Activated T-cell treated with anti-CD3 and anti-CD28 coated beads for 4 hours (primary cell): ENCODE measurements around the gene CHM.
"Not testable (repeated sequence)": the region's sequence is repeated elsewhere in the genome, so short reads cannot be mapped to it uniquely, and the experiment has no call there.

ENCODE experiments used
- DNase-seq: peaks from one replicate; pipeline ENCODE4 v3.0.0-alpha.2; 2020

CHM gene, protein sequence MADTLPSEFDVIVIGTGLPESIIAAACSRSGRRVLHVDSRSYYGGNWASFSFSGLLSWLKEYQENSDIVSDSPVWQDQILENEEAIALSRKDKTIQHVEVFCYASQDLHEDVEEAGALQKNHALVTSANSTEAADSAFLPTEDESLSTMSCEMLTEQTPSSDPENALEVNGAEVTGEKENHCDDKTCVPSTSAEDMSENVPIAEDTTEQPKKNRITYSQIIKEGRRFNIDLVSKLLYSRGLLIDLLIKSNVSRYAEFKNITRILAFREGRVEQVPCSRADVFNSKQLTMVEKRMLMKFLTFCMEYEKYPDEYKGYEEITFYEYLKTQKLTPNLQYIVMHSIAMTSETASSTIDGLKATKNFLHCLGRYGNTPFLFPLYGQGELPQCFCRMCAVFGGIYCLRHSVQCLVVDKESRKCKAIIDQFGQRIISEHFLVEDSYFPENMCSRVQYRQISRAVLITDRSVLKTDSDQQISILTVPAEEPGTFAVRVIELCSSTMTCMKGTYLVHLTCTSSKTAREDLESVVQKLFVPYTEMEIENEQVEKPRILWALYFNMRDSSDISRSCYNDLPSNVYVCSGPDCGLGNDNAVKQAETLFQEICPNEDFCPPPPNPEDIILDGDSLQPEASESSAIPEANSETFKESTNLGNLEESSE

DNA sequence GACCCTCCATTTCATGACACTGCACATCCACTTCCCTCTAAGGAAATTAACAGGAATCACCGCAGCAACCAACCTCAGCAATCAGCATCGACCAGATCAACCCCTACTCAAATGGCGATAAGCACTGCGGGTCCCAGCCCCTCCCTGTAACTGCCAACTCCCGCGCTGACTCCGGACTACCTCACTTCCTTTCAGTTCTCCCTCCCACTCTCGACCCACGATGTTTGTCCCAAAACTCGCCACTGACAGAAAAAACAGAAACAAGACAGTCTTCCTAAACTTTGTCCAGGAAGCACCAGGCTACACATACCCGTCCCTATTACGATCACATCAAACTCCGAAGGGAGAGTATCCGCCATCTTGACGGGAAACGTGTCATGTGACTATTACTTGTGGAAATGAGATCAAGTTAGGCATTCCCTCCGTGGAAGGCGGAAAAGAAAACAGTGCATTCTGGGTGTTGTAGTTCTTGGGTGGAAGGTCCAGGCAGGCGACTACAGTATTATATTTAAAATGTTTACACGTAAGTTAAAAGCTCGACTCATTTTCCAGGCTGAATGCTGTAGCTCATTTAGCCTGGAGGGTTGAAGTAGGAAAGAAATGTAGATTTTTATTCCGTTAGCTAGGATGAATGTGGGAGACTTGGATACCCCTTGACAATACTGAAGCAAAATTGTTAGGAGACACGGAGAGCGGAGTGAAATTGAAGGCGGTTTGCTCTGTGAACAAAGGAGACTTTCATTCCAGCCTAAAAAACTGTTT lies at the start of gene CHM:
TSS of gene CHM (minus strand) at position 385 of the 762 bp plus-strand sequence. CDS start at position 359, 26 bp downstream.
- peak; percentile 38 for DNase-seq

DNA sequence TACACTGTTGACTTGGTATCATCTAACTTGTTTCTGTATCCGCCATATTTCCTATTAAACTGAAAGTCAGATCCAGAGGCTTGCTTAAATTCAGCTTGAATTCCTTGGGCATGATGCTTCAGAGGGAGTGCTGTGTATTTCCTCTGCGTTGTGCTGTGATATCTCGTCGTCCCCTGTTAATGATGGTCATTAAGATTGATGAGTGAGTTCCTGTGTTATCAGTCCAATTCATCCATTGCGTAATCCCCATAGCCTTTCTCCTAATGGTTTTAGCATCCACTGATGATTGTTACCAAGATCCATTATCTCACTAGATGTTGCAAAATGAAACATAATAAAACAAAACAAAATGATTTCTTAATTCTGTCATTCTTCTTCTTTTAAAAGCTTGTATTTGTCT lies 31.3 kb upstream of the CHM start:
- DNase-seq: no peak

DNA sequence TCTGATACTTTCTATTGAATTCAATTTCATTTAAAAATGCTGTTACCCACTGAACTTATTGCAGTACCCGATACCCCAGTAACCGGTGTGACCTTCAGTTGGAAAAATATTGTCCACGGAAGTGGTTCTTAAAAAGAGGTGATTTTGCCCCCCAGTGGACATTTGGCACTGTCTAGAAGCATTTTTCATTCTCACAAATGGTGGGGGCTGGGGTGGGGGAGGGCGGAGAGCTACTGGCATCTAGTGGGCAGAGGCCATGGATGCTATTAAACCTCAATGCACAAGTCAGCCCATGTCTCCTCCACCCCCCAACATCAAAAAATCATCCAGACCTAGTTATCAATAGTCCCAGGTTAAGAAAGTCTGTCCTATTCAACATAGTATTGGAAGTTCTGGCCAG lies 19.6 kb upstream of the CHM start:
- no peak for DNase-seq

DNA sequence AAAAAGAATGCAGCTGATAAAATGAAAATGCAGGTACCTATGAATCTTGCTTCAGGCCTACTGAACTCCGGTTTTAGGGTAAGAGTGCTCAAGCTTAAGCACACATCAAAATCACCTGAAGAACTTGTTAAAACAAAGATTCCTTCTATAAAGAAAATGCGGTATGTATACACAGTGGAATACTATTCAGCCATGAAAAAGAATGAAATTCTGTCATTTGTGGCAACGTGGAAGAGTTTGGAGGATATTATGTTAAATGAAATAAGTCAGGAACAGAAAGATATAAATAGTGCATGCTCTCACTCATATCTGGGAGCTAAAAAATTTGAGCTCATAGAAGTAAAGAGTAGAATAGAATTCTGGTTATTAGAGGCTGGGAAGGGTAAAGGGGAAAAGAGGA lies 14.0 kb upstream of the CHM start:
- DNase-seq: no peak

DNA sequence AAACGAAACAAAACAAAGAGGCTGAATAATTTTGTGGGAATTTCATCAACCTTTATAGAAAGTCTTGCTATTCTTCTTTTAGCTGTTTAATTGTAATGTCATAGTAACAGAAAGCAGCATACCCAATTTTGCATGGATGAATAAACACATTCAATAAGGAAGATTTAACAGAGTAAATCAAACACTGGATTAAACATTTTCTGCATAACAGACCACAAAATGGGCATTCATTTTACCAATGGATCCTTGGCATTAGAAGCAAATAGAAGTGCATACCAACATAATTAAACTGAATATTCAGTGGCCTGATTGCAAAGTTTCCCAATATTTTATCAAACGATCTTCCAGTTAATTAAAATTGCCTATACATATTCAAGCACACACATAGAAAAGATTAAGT lies 4.4 kb upstream of the CHM start:
- no peak for DNase-seq

DNA sequence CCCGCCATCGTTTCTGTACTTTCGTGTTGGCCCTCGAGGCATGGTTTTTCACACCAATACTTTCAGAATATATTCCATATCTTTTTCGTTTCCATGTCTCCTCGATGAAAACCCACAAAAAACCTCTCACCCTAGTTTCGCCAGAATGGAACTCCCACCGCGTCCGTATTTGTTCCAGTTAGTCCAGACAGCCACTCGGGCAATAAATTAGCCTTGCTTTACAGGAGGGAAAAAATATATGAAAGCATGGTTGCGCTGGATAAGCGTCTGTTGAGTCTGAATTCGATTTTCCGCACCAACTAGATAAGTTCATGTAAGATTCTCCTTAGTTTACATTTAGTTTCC lies 550 bp upstream of the CHM start:
- no peak for DNase-seq

DNA sequence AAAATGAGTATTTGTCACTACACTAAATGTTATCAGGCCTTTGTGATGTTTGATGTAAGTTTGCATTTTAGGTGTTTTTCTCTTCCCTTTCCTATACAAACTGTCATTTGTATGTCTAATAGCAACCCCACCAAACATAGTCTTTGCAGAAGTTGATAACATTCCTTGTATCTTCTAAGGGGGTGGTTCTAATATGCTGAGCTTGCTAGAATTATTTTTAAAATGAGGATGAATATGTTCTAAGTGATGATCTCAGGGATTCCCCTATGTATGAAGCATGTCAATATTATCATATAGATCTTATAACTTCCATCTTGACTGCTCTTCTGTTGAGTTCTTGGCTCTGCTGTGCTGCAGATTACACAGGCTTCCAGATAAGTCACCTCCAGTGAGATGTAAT lies 3.1 kb downstream of the CHM start:
- no peak for DNase-seq

DNA sequence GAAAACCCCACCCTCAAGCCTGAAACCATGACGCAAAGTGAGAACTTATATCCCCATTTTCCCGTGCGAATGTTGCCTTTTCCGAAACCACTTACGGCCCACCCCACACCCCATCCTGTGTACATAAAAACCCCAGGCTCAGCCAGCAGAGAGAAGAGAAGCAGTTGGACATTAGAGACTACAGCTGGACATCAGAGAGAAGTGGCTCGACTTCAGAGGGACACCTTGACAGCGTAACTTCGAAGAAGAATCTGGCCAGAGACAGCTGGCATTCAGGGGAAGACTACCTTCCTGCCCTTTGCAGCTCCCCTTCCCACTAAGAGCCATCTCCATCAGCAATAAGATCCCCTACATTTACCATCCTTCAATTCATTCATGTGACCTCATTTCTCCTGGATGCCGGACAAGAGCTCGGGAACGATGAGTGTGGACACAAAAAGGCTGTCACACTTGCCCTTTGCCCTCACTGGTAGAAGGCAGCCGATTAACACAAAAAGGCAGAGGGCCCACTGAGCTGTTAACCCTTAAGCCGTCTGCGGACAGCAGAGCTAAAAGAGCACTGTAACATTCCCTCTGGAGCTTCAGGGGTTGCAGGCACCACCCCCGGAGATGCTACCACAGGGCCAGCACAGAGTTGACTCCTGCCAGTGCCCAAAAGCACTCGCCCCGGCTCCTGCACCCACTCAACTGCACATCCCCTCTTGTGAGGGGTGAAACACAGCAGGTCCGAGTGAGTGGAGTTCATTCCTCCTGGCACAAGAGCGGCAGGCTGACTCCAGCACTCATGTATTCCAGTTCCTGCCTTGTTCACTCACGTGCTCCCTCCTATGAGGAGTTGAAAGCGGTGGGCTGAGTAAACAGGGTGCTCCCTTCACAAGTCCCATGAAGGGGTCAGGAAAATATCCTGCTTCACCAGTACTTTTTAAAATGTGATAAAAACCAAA lies 7.5 kb downstream of the CHM start:
- DNase-seq: no peak

DNA sequence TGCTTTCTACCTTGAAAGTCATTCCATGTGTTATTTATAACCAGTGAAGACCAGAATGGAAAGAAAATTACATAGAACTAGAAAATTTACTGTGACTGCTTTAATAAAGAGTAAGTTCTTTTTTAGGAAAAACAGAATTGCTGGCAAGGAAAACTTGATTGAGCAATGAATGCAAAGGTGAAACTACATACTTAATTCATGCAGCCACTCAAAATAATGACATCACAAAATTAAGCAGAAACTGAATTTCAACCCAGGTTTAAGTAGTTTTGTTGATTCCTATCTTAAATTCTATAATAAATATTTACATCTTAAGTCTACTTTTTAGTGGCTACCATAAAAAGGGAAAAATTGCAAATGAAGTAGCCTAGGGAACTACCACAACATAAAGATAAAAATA lies 14.0 kb downstream of the CHM start:
- no peak for DNase-seq

DNA sequence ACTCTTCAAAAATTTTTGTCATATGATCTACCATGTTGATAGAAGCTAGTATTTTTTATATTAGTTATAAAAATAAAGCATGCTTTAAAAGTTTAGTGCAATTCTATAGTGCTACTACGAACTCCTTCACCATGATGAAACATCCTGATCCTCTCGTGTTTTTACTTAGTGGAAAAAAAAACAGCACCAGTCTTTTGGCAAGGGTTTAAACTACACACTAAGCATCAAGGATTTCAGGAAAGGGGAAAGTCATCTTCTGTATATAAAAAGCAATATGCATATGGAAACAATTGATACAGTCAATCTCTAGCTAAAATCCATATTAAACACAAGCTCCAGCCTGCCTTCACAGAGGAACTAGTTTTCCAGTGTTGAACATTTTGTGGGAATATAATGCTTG lies 18.7 kb downstream of the CHM start:
- no peak for DNase-seq

DNA sequence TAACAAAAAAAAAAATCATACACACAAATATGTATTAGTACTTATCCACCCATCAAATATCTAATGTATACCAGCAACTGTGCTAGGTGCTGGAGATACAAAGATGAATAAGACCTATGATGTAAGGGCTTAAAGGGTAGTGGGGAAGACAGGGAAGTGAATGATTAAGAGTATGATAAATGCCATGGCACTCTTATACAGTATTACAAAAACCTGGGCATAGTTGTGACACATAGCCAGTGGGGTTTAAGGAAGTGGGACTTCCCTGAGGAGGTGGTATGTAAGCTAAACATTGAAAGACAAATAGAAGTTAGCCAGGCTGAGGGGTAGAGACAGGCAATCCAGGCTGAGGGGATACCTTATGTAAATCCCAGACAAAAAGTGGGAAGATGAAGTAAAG lies 23.5 kb downstream of the CHM start:
- DNase-seq: no peak

DNA sequence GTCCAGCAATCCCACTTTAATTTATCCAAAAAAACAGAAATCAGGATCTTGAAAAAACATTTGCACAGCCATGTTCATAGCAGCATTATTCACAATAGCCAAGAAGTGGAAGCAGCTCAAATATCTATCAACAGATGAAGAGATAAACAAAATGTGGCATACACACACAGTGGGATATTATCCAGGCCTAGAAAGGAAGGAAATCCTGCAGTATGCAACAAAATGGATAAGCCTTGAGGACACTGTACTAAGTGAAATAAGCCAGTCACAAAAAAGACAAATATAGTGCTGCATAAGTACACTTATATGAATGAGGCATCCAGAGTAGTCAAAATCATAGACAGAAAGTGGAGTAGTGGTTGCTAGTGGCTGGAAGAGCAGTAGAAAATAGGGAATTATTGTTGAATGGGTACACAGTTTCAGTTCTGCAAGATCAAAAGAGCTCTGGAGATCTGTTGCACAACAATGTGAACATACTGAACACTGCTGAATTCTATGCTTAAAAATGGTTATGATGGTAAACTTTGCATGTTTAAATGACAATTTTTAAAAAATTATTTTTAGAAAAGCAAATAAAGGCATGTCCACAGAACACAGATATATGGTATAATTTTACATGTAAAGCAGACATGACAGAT lies 25.6 kb downstream of the CHM start:
- DNase-seq: no peak

DNA sequence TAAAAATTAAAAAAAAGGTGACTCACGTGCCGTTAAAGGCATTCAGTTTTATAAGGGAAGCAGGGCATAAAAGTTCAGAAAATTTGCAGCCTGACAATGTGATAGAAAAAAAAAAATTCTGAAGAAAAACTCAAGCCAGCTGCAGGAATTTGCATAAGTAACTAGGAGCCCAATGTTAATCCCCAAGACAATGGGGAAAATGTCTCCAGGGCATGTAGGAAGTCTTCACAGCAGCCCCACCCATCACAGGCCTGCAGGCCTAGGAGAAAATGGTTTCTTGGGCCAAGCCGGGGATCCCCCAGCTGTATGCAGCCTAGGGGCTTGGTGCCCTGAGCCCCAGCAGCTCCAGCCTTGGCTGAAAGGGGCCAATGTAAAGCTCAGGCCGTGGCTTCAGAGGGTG lies 31.2 kb downstream of the CHM start:
- no peak for DNase-seq

DNA sequence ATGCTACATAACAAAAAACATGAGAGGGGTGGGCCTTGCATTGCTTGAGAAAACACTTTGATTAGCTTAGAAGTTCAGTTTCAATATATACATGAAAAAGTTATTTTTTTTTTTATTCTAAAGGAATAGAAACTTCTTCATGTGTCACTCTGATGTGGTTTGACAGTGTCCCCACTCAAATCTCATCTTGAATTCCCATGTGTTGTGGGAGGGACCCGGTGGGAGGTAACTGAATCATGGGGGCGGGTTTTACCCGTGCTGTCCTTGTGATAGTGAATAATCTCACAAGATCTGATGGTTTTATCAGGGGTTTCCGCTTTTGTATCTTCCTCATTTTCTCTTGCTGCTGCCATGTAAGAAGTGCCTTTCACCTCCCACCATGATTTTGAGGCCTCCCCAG lies 32.4 kb downstream of the CHM start:
- not testable (repeated sequence) for DNase-seq

DNA sequence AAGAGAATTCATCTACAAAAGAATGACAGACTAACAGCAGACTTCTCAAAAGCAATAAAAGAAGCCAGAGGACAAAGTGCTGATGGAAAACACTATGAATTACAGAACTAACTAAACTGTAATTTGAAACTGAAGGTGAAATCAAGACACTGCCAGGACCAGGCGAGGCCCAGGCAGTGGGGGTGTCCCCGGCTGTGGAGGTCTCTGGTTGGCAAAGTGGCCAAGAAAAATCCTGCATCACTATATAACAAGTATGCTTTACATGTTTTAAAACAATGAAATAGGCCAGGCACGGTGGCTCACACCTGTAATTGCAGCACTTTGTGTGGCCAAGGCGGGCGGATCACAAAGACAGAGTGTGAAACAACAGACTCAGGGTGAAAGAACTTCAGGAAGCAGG lies 32.9 kb downstream of the CHM start:
- no peak for DNase-seq

DNA sequence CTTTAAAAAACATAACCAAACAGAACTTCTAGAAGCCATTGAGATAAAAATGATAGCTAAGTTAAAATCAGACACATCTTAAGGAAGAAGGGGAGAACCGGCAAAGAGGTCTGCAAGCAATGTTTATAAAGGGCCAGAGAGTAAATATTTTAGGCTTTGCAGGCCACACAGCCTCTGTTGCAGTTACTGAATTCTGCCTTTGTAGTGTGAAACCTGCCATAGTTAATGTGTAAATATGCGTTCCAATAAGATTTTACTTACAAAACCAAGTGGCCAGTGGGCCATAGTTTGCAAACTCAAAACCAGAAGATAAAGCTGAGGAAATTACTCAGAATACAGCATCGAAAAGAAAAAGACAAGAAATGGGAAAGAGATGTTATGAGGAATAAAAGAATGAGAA lies 33.6 kb downstream of the CHM start:
- no peak for DNase-seq

DNA sequence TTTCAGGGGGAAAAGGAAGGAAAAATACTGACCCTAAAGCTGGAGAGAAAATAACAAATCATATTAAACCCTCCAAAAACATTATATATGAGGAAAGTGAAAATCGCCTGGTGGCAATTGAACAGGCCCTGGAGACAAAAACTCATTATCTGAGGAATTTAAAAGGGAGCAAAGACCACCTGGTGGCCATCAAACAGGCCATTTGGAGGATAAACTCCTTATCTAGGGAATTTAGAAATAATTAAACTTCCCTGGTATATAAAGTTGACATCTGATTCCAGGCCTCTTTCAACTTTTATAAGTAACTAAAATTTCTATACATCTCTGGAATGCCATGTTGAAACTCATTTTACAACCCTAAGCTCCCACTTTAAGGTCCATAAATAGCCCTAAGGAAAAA lies 35.2 kb downstream of the CHM start:
- DNase-seq: no peak

DNA sequence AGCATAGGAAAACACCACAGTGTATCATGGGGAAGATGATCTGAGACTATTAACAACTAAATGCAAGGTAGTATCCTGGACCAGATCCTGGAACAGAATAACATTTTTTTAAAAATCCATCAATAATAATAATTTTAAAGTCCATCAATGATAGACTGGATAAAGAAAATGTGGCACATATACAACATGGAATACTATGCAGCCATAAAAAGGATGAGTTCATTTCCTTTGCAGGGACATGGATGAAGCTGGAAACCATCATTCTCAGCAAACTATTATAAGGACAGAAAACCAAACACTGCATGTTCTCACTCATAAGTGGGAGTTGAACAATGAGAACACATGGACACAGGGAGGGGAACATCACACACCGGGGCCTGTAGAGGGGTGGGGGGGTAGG lies 37.6 kb downstream of the CHM start:
- DNase-seq: not testable (repeated sequence)

DNA sequence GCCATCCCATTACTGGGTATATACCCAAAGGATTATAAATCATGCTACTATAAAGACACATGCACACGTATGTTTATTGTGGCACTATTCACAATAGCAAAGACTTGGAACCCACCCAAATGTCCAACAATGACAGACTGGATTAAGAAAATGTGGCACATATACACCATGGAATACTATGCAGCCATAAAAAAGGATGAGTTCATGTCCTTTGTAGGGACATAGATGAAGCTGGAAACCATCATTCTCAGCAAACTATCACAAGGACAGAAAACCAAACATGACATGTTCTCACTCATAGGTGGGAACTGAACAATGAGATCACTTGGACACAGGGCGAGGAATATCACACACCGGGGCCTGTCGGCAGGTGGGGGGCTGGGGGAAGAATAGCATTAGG lies 39.5 kb downstream of the CHM start:
- not testable (repeated sequence) for DNase-seq

DNA sequence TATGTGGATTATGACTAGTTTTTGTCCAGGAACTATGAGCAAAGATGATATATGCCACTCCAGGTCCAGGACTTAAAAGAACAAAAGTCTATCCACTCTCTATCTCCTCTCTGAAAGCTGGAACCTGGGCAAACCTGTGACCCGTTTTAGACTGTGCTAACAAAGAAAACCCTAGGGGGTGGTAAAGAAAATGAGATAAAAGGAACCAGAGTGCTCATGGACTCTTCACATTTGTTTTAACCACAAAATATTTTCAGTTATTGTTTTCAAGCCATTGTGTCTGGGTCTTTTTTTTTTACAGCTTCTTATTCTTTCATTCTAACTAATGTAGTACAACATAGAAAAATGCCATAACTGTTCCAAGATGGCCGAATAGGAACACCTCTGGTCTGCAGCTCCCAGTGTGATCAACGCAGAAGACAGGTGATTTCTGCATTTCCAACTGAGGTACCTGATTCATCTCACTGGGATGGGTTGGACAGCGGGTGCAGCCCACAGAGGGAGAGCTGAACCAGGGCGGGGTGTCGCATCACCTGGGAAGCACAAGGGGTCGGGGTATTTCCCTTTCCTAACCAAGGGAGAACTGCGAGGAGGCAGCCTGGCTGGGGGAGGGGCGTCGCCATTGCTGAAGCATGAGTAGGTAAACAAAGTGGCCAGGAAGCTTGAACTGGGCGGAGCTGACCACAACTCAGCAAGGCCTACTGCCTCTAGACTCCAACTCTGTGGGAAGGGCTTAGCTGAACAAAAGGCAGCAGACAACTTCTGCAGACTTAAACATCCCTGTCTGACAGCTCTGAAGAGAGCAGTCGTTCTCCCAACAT lies 45.1 kb downstream of the CHM start:
- no peak for DNase-seq

DNA sequence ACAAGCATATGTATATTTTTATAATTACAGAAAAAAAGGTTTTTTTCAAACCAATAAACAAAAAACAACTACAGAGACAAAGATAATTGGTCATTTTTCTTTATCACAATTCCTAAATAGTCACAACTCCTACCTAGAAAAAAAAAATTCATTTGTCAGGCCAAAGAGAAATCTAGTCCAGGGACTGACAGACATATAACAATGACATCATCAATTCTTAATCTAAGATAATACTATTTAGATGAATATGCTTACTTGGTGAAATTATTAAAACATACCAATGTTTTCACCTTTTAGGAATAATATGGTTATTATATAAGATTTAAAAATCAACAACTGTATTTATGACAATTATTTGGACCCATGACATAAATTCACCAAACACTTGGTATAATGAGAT lies 48.4 kb downstream of the CHM start:
- no peak for DNase-seq

DNA sequence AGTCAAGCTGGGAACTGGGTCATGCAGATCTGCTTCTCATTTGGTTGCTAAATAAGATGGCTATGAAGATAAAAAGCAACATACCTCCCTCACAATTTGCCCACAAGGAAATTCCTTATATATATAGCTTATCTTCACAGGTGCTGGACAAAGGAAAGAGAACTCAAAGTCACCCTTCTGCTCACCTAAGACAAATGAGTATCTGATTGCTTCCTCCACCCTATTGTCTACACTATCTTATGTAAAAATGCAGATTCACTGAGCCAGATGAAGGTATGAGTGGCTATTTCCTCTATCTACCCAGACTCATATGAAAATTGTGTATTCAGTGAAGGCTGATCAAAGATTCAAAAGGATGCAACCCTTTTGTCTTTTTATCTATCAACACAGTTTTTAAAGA lies 50.8 kb downstream of the CHM start:
- DNase-seq: no peak
